ENCODE results near the gene SHISA6. TPM values are rescaled to one million over a fixed set of nuclear protein-coding genes. Genes with fewer than 3 reads are reported as not detected.
A peak's percentile ranks its signal among the peaks of the same experiment; 100 is the strongest.

The SHISA6 gene
- total RNA-seq, 1 donor from 2014 or later = not detected

DNA sequence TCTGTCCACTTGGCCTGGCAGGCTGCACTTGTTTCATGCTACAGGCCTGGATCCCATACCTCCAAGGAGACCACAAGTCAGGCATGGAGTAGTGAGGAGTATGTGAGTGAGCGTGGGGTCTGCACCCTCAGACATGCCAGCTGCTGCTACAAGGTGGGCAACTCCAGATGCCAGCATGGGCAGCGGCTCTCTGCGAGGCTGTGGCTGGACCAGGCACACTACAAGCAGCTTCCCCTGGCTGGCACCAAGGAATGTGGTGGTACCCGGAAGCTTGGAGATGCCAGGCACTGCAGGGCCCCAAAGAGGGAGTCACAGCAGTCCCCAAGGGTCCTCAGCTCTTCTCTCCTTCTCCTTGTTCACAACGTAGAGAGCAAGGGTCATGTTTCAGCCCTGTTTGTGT is 341.2 kb downstream of the SHISA6 start:
- no peak for DNase-seq (ENCODE audit: low read depth in 2 of 2)

DNA sequence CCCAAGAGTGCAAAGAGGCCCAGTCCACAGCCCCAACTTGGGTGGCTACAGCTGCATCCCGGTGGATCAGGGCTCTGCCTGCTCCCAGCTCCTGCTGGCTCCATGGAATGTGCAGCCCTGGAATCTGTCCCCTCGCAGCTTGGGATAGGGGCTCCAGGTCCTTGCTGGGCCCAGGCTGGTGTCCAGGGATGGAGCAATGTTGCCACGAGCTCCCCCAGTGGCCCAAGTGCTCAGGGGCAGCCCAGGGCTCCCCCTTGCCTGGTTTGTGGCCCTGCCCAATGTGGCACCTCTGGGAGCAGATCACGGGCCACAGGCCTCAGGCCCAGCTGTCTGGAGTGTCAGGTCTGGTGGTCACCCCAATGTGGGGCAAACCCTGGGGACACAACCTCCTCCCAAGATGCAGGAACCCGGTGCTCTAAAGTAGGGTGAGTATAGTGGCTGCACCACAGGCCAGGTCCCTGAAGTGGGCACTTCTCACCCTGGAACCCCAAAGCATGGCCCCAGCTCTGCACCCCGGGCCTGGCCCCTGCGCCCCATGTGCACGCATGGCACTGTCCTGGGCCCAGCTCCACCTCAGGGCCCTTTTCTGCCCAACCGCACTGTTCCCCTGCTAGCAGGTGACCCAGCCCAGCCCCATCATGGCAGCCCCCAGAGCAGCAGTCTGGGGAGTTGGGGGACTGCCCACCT is 342.4 kb downstream of the SHISA6 start:
- DNase-seq (ENCODE audit: low read depth in 2 of 2) = no peak

DNA sequence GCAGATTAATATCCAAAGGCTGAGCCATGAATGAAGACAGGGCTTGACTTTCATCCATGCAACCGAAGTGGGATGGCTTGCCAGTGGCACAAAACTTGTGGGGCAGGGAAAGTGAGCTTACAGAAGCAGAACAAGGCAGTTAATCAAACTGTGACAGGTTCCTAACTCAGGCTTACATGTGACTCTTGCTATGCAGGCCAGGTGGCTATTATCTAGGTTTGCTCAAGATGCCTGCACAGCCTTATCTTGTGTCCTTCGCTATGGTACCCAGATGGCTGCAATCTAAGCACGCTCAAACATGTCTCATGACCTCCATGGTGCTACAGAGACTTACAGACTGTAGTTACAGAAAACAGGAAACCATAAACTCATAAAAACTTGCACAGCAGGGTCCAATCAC is 348.7 kb downstream of the SHISA6 start:
- no peak for DNase-seq (ENCODE audit: low read depth in 2 of 2)

DNA sequence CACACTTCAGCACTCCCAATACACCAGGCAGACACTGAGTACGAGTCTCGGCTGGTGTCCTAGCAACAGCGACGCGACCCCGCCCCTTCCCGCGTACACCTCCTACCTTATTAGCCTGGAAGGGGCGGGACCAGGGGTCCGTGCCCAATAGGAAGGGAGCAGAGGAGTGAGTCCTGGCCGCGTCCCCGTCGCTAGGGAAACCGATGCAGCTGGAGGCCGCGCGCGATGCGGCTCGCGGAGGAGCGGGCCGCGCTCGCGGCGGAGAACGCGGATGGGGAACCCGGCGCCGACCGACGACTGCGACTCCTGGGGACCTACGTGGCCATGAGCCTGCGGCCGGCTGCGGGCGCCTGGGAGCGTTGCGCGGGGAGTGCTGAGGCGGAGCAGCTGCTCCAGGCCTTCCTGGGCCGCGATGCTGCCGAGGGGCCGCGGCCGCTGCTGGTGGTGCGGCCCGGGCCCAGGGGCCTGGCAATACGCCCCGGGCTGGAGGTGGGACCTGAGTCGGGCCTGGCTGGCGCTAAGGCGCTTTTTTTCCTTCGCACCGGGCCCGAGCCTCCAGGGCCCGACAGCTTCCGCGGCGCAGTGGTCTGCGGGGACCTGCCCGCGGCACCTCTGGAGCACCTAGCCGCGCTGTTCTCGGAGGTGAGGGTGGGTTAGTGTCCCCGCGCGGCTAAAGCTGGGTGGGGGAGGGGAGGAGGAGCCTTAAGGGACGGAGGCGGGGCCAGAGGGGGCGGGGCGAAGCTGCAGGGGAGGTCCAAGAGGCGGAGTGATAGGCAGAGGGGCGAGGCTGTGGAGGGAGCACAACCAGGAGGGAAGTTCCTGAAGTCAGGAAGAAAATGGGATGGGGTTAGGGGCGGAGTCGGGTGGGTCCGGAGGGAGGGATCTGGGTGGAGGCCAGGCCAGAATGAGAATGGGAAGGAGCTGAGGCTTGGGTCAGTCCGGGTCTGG is 357.5 kb downstream of the SHISA6 start, which contains the start of gene DNAH9:
DNAH9 (plus strand) TSS at position 197 of the 948 bp plus-strand sequence; CDS start at position 226, 29 bp downstream.
- peak; percentile 18 to 79 for DNase-seq (ENCODE audit: low read depth in 2 of 2)

DNA sequence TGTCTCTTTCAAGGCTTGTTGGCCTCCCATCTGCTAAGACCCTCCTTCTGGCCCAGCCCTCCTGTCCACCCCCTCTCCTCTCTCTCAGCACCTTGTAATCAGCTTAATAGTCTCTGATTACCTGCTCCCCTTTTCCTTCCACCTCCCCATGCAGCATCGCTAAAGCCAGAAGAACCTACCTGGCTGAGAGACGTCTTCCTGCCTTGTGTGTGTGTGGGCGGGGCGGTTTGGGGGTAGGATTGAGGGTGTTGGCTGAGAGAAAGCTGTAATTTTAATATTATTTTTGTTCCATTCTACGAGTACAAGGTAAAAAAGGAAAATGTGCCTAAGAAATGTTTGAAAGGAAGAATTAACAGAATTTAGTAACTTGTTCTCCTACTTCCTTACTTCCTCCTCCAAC is 360.6 kb downstream of the SHISA6 start:
- no peak for DNase-seq (ENCODE audit: low read depth in 2 of 2)

DNA sequence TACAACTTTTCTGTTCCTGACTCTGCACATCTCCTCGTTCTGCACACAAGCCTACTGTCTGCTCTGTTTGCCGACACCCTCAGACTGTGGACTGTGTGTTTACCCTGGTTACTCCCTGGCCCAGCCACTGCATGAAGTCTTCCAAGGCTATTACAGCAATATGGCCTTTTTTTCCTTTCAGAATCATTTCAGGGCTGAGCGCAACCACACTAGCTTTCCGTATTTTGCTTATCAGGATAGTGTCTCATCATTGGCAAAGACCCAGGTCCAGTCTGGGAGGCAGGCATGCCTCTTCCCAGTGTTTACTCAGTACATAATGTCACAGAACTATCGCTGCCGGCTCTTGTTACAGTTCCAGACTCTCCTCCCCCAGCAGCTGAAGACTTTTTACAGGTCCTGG is 367.4 kb downstream of the SHISA6 start:
- DNase-seq (ENCODE audit: low read depth in 2 of 2) = no peak

DNA sequence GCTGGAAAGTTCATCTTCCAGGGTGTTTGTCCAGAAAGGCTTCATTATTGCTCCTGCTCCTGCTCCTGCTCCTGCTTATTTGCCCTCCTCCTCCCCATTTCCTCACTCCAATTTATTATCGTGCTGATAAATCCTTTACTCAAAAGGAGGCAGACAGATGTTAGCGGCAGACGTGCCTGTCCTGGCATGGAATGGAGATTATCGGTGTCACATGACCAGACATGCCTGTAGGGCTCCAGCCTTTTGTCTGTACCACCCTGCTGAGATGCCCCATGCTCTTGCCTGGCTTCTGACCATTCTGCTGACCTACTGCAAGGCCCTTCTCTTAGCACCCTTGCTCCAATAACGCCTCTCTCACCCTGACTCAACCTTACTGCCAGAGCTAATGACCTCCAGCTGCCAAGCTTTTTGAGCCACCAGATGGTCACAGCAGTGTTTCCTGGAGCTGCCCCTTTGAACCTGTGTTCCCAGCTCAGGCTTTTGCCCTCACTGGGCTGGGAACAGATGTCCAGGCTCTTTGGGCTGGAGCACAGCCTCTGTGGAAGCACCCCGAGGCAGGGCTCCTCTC is 370.1 kb downstream of the SHISA6 start:
- DNase-seq (ENCODE audit: low read depth in 2 of 2) = no peak

DNA sequence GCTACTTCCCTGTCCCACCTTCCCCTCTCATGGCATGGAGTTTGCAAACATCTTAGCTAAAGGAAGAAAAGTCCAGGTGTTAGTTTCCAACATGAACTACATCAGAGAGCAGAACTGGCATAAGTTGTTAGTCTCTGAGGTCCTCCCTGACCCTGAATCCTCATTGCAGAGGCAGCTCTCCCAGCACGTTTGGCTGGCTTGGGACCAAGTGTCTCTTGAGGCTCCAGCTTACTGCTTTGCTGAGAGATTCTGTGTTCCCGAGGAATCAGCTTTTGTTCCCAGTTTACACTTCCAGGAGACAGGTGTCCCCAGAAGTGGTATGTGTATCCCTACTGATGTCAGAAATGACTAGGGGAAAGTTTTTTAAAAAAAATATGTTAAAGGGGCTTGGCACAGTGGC is 371.9 kb downstream of the SHISA6 start:
- DNase-seq (ENCODE audit: low read depth in 2 of 2) = no peak
